ENCODE results near the gene EGR2. TPM values are rescaled to one million over a fixed set of nuclear protein-coding genes. Genes with fewer than 3 reads are reported as not detected.

Gene EGR2
- total RNA-seq, 4 donors from 2014 or later: 19.4 to 35.4 (median 27.7) TPM

DNA sequence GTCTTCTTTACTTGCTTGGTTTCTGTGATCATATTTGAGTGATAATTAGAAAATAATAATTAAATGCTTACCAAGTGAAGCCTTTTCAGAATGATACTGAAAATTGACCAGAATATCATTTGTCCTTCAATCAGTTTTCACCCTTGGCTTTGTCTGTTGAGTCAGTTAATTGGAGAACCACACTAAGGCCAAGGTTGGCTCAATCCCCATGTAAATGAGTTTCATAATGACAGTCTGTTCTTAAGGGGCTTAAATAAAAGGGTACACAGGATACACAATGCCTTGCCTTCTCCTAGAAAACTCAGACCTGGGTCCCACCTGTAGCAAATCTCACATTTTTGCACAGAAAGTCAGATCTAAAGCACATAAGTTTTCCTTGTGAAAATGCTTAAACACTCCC, 31.3 kb upstream of the EGR2 start:
- Histone ChIP-seq H3K4me3 (no peak overlapping the region), H3K4me1 (no peaks in the 10 kb centered on the region), H3K36me3 (no peaks in the 10 kb centered on the region), H3K9me3 (peaks cover 0 to 28% (median 0%) of the 10 kb centered on the region in 4 donors), H3K27me3 (no peaks in the 10 kb centered on the region), H3K27ac (no peak overlapping the region)
- DNase-seq (ENCODE audit: low spot score in 2 of 2): no peak
- TF ChIP-seq POLR2A (IDR thresholded peaks at IDR 0.05) (no peak), EP300 (IDR thresholded peaks at IDR 0.05) (no peak)
- TF ChIP-seq, protein P1, sequence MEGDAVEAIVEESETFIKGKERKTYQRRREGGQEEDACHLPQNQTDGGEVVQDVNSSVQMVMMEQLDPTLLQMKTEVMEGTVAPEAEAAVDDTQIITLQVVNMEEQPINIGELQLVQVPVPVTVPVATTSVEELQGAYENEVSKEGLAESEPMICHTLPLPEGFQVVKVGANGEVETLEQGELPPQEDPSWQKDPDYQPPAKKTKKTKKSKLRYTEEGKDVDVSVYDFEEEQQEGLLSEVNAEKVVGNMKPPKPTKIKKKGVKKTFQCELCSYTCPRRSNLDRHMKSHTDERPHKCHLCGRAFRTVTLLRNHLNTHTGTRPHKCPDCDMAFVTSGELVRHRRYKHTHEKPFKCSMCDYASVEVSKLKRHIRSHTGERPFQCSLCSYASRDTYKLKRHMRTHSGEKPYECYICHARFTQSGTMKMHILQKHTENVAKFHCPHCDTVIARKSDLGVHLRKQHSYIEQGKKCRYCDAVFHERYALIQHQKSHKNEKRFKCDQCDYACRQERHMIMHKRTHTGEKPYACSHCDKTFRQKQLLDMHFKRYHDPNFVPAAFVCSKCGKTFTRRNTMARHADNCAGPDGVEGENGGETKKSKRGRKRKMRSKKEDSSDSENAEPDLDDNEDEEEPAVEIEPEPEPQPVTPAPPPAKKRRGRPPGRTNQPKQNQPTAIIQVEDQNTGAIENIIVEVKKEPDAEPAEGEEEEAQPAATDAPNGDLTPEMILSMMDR (IDR thresholded peaks at IDR 0.05): no peak

DNA sequence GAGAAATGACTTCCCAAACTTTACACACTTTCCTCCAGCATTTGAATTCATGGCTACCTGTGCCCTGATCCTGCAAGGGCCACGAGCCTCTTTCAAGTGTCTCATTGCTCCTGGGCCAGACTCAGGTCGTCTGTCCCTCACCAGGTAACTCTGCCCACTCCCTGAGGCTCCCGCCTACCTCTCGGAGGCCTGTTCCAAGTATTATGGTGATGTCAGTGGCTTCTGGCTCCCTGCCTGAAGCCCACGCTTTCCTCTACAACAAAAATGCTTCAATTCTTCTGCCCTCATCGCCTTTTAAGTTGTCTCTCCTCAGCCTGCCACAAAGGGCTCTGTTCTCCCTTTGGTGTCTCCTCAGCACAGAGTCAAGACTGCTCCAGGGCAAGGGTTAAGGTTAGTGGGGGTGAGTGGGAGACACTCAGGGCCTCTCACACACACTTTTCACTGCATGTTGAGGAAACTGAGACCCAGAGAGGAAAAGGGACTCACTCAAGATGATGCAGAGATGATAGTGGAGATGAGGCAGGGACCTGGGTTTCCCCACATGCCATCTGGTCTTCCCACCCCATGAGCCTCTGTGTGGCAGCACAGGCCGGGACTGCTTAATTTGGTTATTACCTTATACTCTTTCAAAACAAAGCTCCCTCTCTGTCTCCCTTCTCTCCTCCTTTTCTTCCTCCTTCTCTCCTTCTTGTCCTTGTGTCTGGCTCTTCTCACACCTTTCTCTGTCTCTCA, 28.3 kb upstream of the EGR2 start:
- Histone ChIP-seq H3K27me3 (no peaks in the 10 kb centered on the region), H3K4me1 (no peaks in the 10 kb centered on the region), H3K4me3 (no peak overlapping the region), H3K36me3 (no peaks in the 10 kb centered on the region), H3K27ac (no peak overlapping the region), H3K9me3 (peaks cover 0 to 28% (median 0%) of the 10 kb centered on the region in 4 donors)
- 54 to 64% methylated on average over 7 of the region's 7 CpGs for WGBS, 2 donors
- DNase-seq (ENCODE audit: low spot score in 2 of 2): no peak
- TF ChIP-seq POLR2A (IDR thresholded peaks at IDR 0.05) (no peak), EP300 (IDR thresholded peaks at IDR 0.05) (no peak)
- TF ChIP-seq, protein P1 (IDR thresholded peaks at IDR 0.05): no peak

DNA sequence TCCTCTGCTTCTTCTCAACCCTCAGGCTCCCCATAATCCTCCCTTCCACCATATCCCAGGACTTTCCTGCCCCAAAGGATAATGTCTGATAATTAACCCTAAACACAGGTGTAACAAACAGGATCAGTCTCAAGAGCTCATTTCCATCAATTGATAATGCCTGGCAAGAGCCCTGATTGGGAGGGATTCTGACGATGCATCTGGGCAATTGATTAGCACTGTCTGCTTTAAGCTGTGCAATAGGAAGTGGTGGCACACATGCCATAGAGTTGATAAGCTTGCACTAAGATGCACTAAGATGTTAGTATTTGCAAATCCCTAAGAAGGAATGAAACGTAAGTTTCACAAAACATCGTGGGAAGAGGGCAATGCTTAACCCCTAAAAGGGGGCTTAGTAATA, 27.4 kb upstream of the EGR2 start:
- Histone ChIP-seq H3K27me3 (no peaks in the 10 kb centered on the region), H3K4me3 (no peak overlapping the region), H3K9me3 (peaks cover 0 to 28% (median 0%) of the 10 kb centered on the region in 4 donors), H3K27ac (no peak overlapping the region), H3K36me3 (no peaks in the 10 kb centered on the region), H3K4me1 (no peaks in the 10 kb centered on the region)
- WGBS, 2 donors: 71 to 74% methylated on average over 3 of the region's 3 CpGs
- DNase-seq (ENCODE audit: low spot score in 2 of 2): no peak
- no peak for TF ChIP-seq POLR2A (IDR thresholded peaks at IDR 0.05)
- no peak for TF ChIP-seq EP300 (IDR thresholded peaks at IDR 0.05)
- TF ChIP-seq, protein P1 (IDR thresholded peaks at IDR 0.05): no peak

DNA sequence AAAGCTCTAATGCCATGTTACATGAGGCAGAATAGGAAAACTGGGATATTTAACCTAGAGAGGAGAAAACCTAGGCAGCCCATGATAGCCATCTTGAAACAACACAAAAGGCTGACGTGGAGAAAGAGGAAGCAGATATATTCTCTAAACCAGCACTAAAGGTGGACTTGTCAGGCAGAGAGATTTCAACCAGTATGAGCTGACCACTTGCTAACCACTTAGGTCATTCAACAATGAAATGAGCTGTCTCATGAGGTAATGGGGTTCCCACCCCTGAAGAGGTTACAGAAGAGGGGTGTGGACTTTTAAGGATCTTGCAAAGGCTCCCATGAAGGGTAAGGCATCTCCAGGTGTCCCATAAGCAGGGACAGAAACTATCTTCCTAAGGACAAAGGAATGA, 26.8 kb upstream of the EGR2 start:
- DNase-seq (ENCODE audit: low spot score in 2 of 2): no peak
- H3K27ac ChIP-seq: no peak overlapping the region
- 59 to 68% methylated on average over 1 of the region's 1 CpG for WGBS, 2 donors

DNA sequence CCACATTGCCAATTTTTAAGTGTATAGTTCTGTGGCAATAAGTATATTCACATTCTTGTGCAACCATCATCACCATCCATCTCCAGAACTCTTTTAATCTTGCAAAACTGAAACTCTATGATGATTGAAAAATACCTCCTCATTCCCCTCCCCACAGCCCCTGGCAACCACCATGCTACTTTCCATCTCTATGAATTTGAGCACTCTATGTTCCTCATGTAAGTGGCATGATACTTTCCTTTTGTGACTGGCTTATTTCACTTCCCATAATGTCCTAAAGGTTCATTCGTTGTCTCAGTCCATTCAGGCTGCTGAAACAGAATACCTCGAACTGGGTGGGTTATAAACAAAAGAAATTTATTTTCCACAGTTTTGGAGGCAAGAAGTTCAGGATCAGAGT, 23.4 kb upstream of the EGR2 start:
- no peaks in the 10 kb centered on the region for H3K36me3 ChIP-seq
- no peak for TF ChIP-seq EP300 (IDR thresholded peaks at IDR 0.05)
- TF ChIP-seq, protein P1 (IDR thresholded peaks at IDR 0.05): no peak
- no peak for TF ChIP-seq POLR2A (IDR thresholded peaks at IDR 0.05)
- 75 to 78% methylated on average over 2 of the region's 2 CpGs for WGBS, 2 donors
- H3K4me3 ChIP-seq: no peak overlapping the region
- no peaks in the 10 kb centered on the region for H3K27me3 ChIP-seq
- no peak for DNase-seq (ENCODE audit: low spot score in 2 of 2)
- H3K27ac ChIP-seq: no peak overlapping the region
- no peaks in the 10 kb centered on the region for H3K4me1 ChIP-seq
- no peaks in the 10 kb centered on the region for H3K9me3 ChIP-seq

More for the DNA sequence above, 26.8 kb upstream of the EGR2 start:
- Histone ChIP-seq H3K4me3 (no peak overlapping the region), H3K27me3 (no peaks in the 10 kb centered on the region), H3K9me3 (peaks cover 0 to 22% (median 0%) of the 10 kb centered on the region in 4 donors), H3K4me1 (no peaks in the 10 kb centered on the region), H3K36me3 (no peaks in the 10 kb centered on the region)
- TF ChIP-seq, protein P1 (IDR thresholded peaks at IDR 0.05): no peak
- no peak for TF ChIP-seq POLR2A (IDR thresholded peaks at IDR 0.05)
- no peak for TF ChIP-seq EP300 (IDR thresholded peaks at IDR 0.05)
